A549 (cell line): ENCODE measurements around the gene HOXC10. TPM values are rescaled to one million over a fixed set of nuclear protein-coding genes. Genes with fewer than 3 reads are reported as not detected.

Source experiments
- BCL3 ChIP-seq: fragments of >200 bp; sonication (Bioruptor Twin); formaldehyde crosslinking; IDR thresholded peaks from 3 replicates; pipeline ENCODE4 v1.6.1; 2016
- BHLHE40 ChIP-seq: IDR thresholded peaks from 2 replicates; pipeline ENCODE4 v1.6.1; 2012; ENCODE audit warnings: low read depth, low read length, inconsistent platforms
- CBX2 ChIP-seq: fragments of 200-600 bp; sonication (generic); IDR thresholded peaks from 2 replicates; pipeline ENCODE4 v1.6.1; 2016; ENCODE audit warnings: low read depth, mild to moderate bottlenecking, borderline replicate concordance
- CBX8 ChIP-seq: fragments of 200-600 bp; sonication (generic); IDR thresholded peaks from 2 replicates; pipeline ENCODE4 v1.6.1; 2016
- CTCF ChIP-seq: fragments of >200 bp; sonication (Bioruptor Twin); formaldehyde crosslinking; IDR thresholded peaks from 3 replicates; pipeline ENCODE4 v1.5.1; 2016
- E2F6 ChIP-seq: IDR thresholded peaks from 2 replicates; pipeline ENCODE4 v1.6.1; 2012; ENCODE audit warnings: low read depth, borderline replicate concordance
- EHF ChIP-seq: fragments of 250-450 bp; sonication (Bioruptor Pico); IDR thresholded peaks from 2 replicates; pipeline ENCODE4 v1.5.0; 2020; ENCODE audit warnings: mild to moderate bottlenecking
- EHMT2 ChIP-seq: fragments of 200-600 bp; sonication (generic); IDR thresholded peaks from 2 replicates; pipeline ENCODE4 v1.6.1; 2016; ENCODE audit warnings: antibody characterized with exemption, low read depth, mild to moderate bottlenecking, moderate library complexity
- ESRRA ChIP-seq: fragments of 150-350 bp; IDR thresholded peaks from 2 replicates; pipeline ENCODE4 v1.6.1; 2014; ENCODE audit warnings: mild to moderate bottlenecking, low read length, borderline replicate concordance
- FOSB ChIP-seq: fragments of 250-450 bp; sonication (Bioruptor Pico); IDR thresholded peaks from 2 replicates; pipeline ENCODE4 v1.5.0; 2020; ENCODE audit warnings: mild to moderate bottlenecking, moderate library complexity
- FOSL2 ChIP-seq, 2 experiments: fragments of 450-650 bp in 1 of 2; fragments of >200 bp in 1 of 2; sonication (Bioruptor Twin) in 1 of 2; formaldehyde crosslinking; IDR thresholded peaks; 2 replicates each; pipeline versions ENCODE4 v1.5.0 to v1.6.1; 2016 to 2020; ENCODE audit warnings: mild to moderate bottlenecking in 1 of 2, moderate library complexity in 1 of 2
- GATA3 ChIP-seq: IDR thresholded peaks from 2 replicates; pipeline ENCODE4 v1.6.1; 2012; ENCODE audit warnings: borderline replicate concordance
- HEYL ChIP-seq: fragments of 250-450 bp; sonication (Bioruptor Pico); IDR thresholded peaks from 2 replicates; pipeline ENCODE4 v1.8.0; 2021; ENCODE audit warnings: mild to moderate bottlenecking, moderate library complexity
- HOXA7 ChIP-seq: fragments of 250-450 bp; sonication (Bioruptor Pico); IDR thresholded peaks from 2 replicates; pipeline ENCODE4 v1.5.0; 2020; ENCODE audit warnings: mild to moderate bottlenecking, moderate library complexity
- HOXB5 ChIP-seq: fragments of 250-450 bp; sonication (Bioruptor Pico); IDR thresholded peaks from 2 replicates; pipeline ENCODE4 v1.5.0; 2020; ENCODE audit warnings: mild to moderate bottlenecking, moderate library complexity
- JUN ChIP-seq, 2 experiments: fragments of >200 bp; sonication (Bioruptor Twin); formaldehyde crosslinking; IDR thresholded peaks; 2 replicates in 1 of 2; 3 replicates in 1 of 2; pipeline ENCODE4 v1.6.1; 2016 to 2017
- KDM1A ChIP-seq: fragments of 200-600 bp; sonication (generic); IDR thresholded peaks from 2 replicates; pipeline ENCODE4 v1.6.1; 2016; ENCODE audit warnings: low read depth, mild to moderate bottlenecking
- MAX ChIP-seq: IDR thresholded peaks from 2 replicates; pipeline ENCODE4 v1.6.1; 2012
- NPAS2 ChIP-seq: fragments of 250-450 bp; sonication (Bioruptor Pico); IDR thresholded peaks from 2 replicates; pipeline ENCODE4 v1.8.0; 2022; ENCODE audit warnings: mild to moderate bottlenecking, moderate library complexity, borderline replicate concordance
- NR3C1 ChIP-seq: fragments of >200 bp; sonication (Bioruptor Twin); formaldehyde crosslinking; IDR thresholded peaks from 3 replicates; pipeline ENCODE4 v1.6.1; 2017
- PBX3 ChIP-seq: IDR thresholded peaks from 2 replicates; pipeline ENCODE4 v1.6.1; 2012
- POLR2A ChIP-seq: IDR thresholded peaks from 2 replicates; pipeline ENCODE4 v1.6.1; 2012; ENCODE audit warnings: mild to moderate bottlenecking, low read length
- POLR2AphosphoS2 ChIP-seq: conservative IDR thresholded peaks from 2 replicates; pipeline ENCODE4 v1.6.1; 2012; ENCODE audit warnings: low read length, improper control_type of control experiment, inconsistent platforms
- RAD21 ChIP-seq, 2 experiments: fragments of >200 bp in 1 of 2; sonication (Bioruptor Twin) in 1 of 2; formaldehyde crosslinking in 1 of 2; IDR thresholded peaks in 1 of 2; conservative IDR thresholded peaks in 1 of 2; 2 replicates in 1 of 2; 3 replicates in 1 of 2; pipeline ENCODE4 v1.6.1; 2012 to 2018; ENCODE audit warnings: inconsistent platforms in 1 of 2
- RNF2 ChIP-seq: fragments of 200-600 bp; sonication (generic); IDR thresholded peaks from 2 replicates; pipeline ENCODE4 v1.6.1; 2016; ENCODE audit warnings: low read depth, mild to moderate bottlenecking, antibody characterized with exemption, moderate library complexity, borderline replicate concordance
- TFCP2L1 ChIP-seq: fragments of 250-450 bp; sonication (Bioruptor Pico); IDR thresholded peaks from 2 replicates; pipeline ENCODE4 v1.5.0; 2021; ENCODE audit warnings: mild to moderate bottlenecking
- TP53 ChIP-seq: fragments of 250-450 bp; sonication (Bioruptor Pico); IDR thresholded peaks from 2 replicates; pipeline ENCODE4 v1.5.0; 2021; ENCODE audit warnings: mild to moderate bottlenecking, moderate library complexity
- USF2 ChIP-seq: fragments of 450-650 bp; IDR thresholded peaks from 2 replicates; pipeline ENCODE4 v1.6.1; 2014; ENCODE audit warnings: antibody characterized with exemption
- ZC3H11A ChIP-seq: fragments of 450-650 bp; IDR thresholded peaks from 2 replicates; pipeline ENCODE4 v1.6.1; 2014; ENCODE audit warnings: antibody characterized with exemption, mild to moderate bottlenecking
- ZNF302 ChIP-seq: fragments of 250-450 bp; sonication (Bioruptor Pico); IDR thresholded peaks from 2 replicates; pipeline ENCODE4 v1.9.0; 2021; ENCODE audit warnings: inconsistent platforms, mild to moderate bottlenecking, moderate library complexity
- ZSCAN20 ChIP-seq: fragments of 250-450 bp; sonication (Bioruptor Pico); IDR thresholded peaks from 2 replicates; pipeline ENCODE4 v1.8.0; 2022; ENCODE audit warnings: mild to moderate bottlenecking, moderate library complexity
- polyA plus RNA-seq, 4 experiments: library from polyadenylated mRNA; depleted of rRNA in 3 of 4; stranded (reverse); fragments of >200 nt; fragmentation: RNase III in 1 of 4; extraction: RNeasy Plus Mini Kit Qiagen cat#74134 plus additional on column Dnase treatment in 1 of 4; gene quantifications; 2 replicates in 3 of 4; 3 replicates in 1 of 4; pipeline ENCODE4 v1.2.3, GENCODE V29; 2011 to 2017

Gene HOXC10
- polyA plus RNA-seq, 2 of the 4 experiments (the other 2 are of a cell fraction), result 2.9 to 3.2 TPM

- TF ChIP-seq CTCF (no peak), POLR2A (peak; percentile 20; the same call in 1 of the 2 replicates), CBX8 (no peak), NPAS2 (CRISPR knock-in tag) (no peak), HOXB5 (CRISPR knock-in tag) (no peak), ESRRA (no peak), RNF2 (peak; percentile 74; the same call in 1 of the 2 replicates), TP53 (CRISPR knock-in tag) (no peak), USF2 (no peak), CBX2 (no peak), HEYL (CRISPR knock-in tag) (no peak), RAD21 (conservative IDR thresholded peaks at IDR 0.05 in 1 of 2, IDR thresholded peaks at IDR 0.05 in 1 of 2) (no peak; a peak in 1 of 5 replicates), EHF (CRISPR knock-in tag) (no peak), TFCP2L1 (CRISPR knock-in tag) (no peak), EHMT2 (no peak), FOSL2 (IDR thresholded peaks at IDR 0.05) (no peak), FOSL2 (CRISPR knock-in tag; IDR thresholded peaks at IDR 0.05) (no peak), E2F6 (peak; percentile 48; the same call in 1 of the 2 replicates), GATA3 (no peak), JUN (IDR thresholded peaks at IDR 0.05) (peak in 1 of 2 experiments; percentile 39; a peak in 1 of 5 replicates), HOXA7 (CRISPR knock-in tag) (no peak), FOSB (CRISPR knock-in tag) (no peak), BCL3 (no peak), MAX (peak; percentile 79; the same call in 1 of the 2 replicates), PBX3 (no peak), POLR2AphosphoS2 (no peak), KDM1A (no peak), ZNF302 (CRISPR knock-in tag) (no peak), BHLHE40 (no peak), ZSCAN20 (CRISPR knock-in tag) (no peak), ZC3H11A (no peak), NR3C1 (no peak)
Measured at GRCh38 chr12:54000116-54001114, 15.5 kb downstream of the HOXC10 start, which contains the start of gene HOXC9 (continued).
